A549 (cell line): Measurements from ENCODE around the gene SLC12A7. TPM values are rescaled to one million over a fixed set of nuclear protein-coding genes. Genes with fewer than 3 reads are reported as not detected.
"Not testable (repeated sequence)": the region's sequence is repeated elsewhere in the genome, so short reads cannot be mapped to it uniquely, and the experiment has no call there.

Experiments used
- ATAC-seq, 2 experiments: fragments of 200-7000 bp in 1 of 2; fragments of >200 bp in 1 of 2; cut with Nextera tagmentation in 1 of 2; cut with Tn5 transposase in 1 of 2; 3 replicates each; pipeline versions ENCODE4 v1.8.0 to v1.9.1; 2018 to 2020; ENCODE audit warnings: mild to moderate bottlenecking in 1 of 2, moderate library complexity in 1 of 2
- CTCF ChIA-PET: fragments of 300-600 bp; sonication (Branson Sonifier 250); formaldehyde crosslinking; extraction: SDS; loops from one replicate; lab custom pipeline; 2021; ENCODE audit warnings: antibody characterized with exemption, inconsistent platforms; lab: Yijun Ruan, JAX
- POLR2A ChIA-PET: fragments of 350-600 bp; formaldehyde crosslinking; extraction: SDS; loops from one replicate; lab custom pipeline; 2021; ENCODE audit warnings: antibody characterized with exemption, inconsistent platforms; lab: Yijun Ruan, JAX
- DNase-seq, 2 experiments: peaks; one replicate each; pipeline versions ENCODE4 v3.0.0 to v3.0.0-alpha.2; 2011 to 2016; ENCODE audit warnings: low read depth in 1 of 2, low spot score in 1 of 2
- FAIRE-seq: peaks from 2 replicates; lab custom pipeline; 2011; peaks lifted over from hg19 to GRCh38; lab: Jason Lieb, UNC
- H3K27ac ChIP-seq, 2 experiments: fragments of >200 bp; sonication (Bioruptor Twin); formaldehyde crosslinking; 3 replicates each; pipeline ENCODE4 v1.5.1; 2016 to 2017
- H3K4me1 ChIP-seq: fragments of >200 bp; sonication (Bioruptor Twin); formaldehyde crosslinking; 3 replicates; pipeline ENCODE4 v1.6.1; 2016
- H3K4me2 ChIP-seq: fragments of >200 bp; sonication (Bioruptor Twin); formaldehyde crosslinking; 3 replicates; pipeline ENCODE4 v1.6.1; 2016
- H3K4me3 ChIP-seq: fragments of >200 bp; sonication (Bioruptor Twin); formaldehyde crosslinking; 3 replicates; pipeline ENCODE4 v1.5.1; 2016
- H3K9me3 ChIP-seq: fragments of >200 bp; sonication (Bioruptor Twin); formaldehyde crosslinking; 3 replicates; pipeline ENCODE4 v1.6.1; 2016
- EP300 ChIP-seq, 2 experiments: fragments of >200 bp; sonication (Bioruptor Twin); formaldehyde crosslinking; IDR thresholded peaks; 2 replicates in 1 of 2; 3 replicates in 1 of 2; pipeline ENCODE4 v1.6.1; 2016 to 2017
- FOSB ChIP-seq: fragments of 250-450 bp; sonication (Bioruptor Pico); IDR thresholded peaks from 2 replicates; pipeline ENCODE4 v1.5.0; 2020; ENCODE audit warnings: mild to moderate bottlenecking, moderate library complexity
- HES2 ChIP-seq: fragments of >200 bp; sonication (Bioruptor Twin); formaldehyde crosslinking; IDR thresholded peaks from 2 replicates; pipeline ENCODE4 v1.6.1; 2016
- HOXA7 ChIP-seq: fragments of 250-450 bp; sonication (Bioruptor Pico); IDR thresholded peaks from 2 replicates; pipeline ENCODE4 v1.5.0; 2020; ENCODE audit warnings: mild to moderate bottlenecking, moderate library complexity
- KDM5A ChIP-seq: fragments of 200-600 bp; sonication (generic); IDR thresholded peaks from 2 replicates; pipeline ENCODE4 v1.6.1; 2016; ENCODE audit warnings: antibody characterized with exemption, mild to moderate bottlenecking
- PBX3 ChIP-seq: IDR thresholded peaks from 2 replicates; pipeline ENCODE4 v1.6.1; 2012
- POLR2A ChIP-seq: IDR thresholded peaks from 2 replicates; pipeline ENCODE4 v1.6.1; 2012; ENCODE audit warnings: mild to moderate bottlenecking, low read length
- RAD21 ChIP-seq, 2 experiments: fragments of >200 bp in 1 of 2; sonication (Bioruptor Twin) in 1 of 2; formaldehyde crosslinking in 1 of 2; IDR thresholded peaks in 1 of 2; conservative IDR thresholded peaks in 1 of 2; 2 replicates in 1 of 2; 3 replicates in 1 of 2; pipeline ENCODE4 v1.6.1; 2012 to 2018; ENCODE audit warnings: inconsistent platforms in 1 of 2
- REST ChIP-seq: fragments of 200-600 bp; sonication (generic); IDR thresholded peaks from 2 replicates; pipeline ENCODE4 v1.6.1; 2016; ENCODE audit warnings: antibody characterized with exemption, mild to moderate bottlenecking, moderate library complexity
- SMC3 ChIP-seq: fragments of >200 bp; sonication (Bioruptor Twin); formaldehyde crosslinking; IDR thresholded peaks from 3 replicates; pipeline ENCODE4 v1.6.1; 2018; ENCODE audit warnings: inconsistent platforms
- TFCP2L1 ChIP-seq: fragments of 250-450 bp; sonication (Bioruptor Pico); IDR thresholded peaks from 2 replicates; pipeline ENCODE4 v1.5.0; 2021; ENCODE audit warnings: mild to moderate bottlenecking
- USF2 ChIP-seq: fragments of 450-650 bp; IDR thresholded peaks from 2 replicates; pipeline ENCODE4 v1.6.1; 2014; ENCODE audit warnings: antibody characterized with exemption
- ZNF302 ChIP-seq: fragments of 250-450 bp; sonication (Bioruptor Pico); IDR thresholded peaks from 2 replicates; pipeline ENCODE4 v1.9.0; 2021; ENCODE audit warnings: inconsistent platforms, mild to moderate bottlenecking, moderate library complexity
- WGBS: methylation state at CpG from one replicate; pipeline ENCODE4 v1.1.6; 2017; ENCODE audit errors: missing lambda C conversion rate; 5-methylcytosine and 5-hydroxymethylcytosine counted together
- polyA plus RNA-seq, 4 experiments: library from polyadenylated mRNA; depleted of rRNA in 3 of 4; stranded (reverse); fragments of >200 nt; fragmentation: RNase III in 1 of 4; extraction: RNeasy Plus Mini Kit Qiagen cat#74134 plus additional on column Dnase treatment in 1 of 4; gene quantifications; 2 replicates in 3 of 4; 3 replicates in 1 of 4; pipeline ENCODE4 v1.2.3, GENCODE V29; 2011 to 2017

SLC12A7 gene
- polyA plus RNA-seq, 2 of the 4 experiments (the other 2 are of a cell fraction), result 11.2 to 22.5 TPM

GRCh38 chr5:1128977-1129710 lies 17.3 kb upstream of the SLC12A7 start:
- DNase-seq (no peak), ATAC-seq (no peak)
- ChIA-PET POLR2A (no interaction called here), CTCF (interaction anchor here (0.9 to 6.6 kb wide), 4 partner anchors 11 to 205 kb away, joined by 3 to 47 read pairs (median 3); no protein-coding TSS in a partner anchor)
- no peak overlapping the region for H3K4me3 ChIP-seq
- H3K27ac ChIP-seq, result no peak overlapping the region
- TF ChIP-seq EP300 (IDR thresholded peaks at IDR 0.05) (no peak), SMC3 (no peak), KDM5A (no peak), PBX3 (no peak)
- TF ChIP-seq, all 56 proteins: peak for 0
- no peaks in the 10 kb centered on the region for H3K9me3 ChIP-seq
- no peak for FAIRE-seq
- H3K4me2 ChIP-seq, result no peak overlapping the region
- WGBS, result 84% methylated on average over 20 of the region's 24 CpGs
- H3K4me1 ChIP-seq, result no peaks in the 10 kb centered on the region

- H3K4me1 ChIP-seq, result no peaks in the 10 kb centered on the region
- ChIA-PET POLR2A (no interaction called here), CTCF (interaction anchor here (1.6 to 6.6 kb wide), 2 partner anchors 12 to 204 kb away, joined by 4 to 47 read pairs; no protein-coding TSS in a partner anchor)
- H3K4me3 ChIP-seq, result no peak overlapping the region
- no peak overlapping the region for H3K27ac ChIP-seq
- DNase-seq (no peak), FAIRE-seq (no peak), ATAC-seq (no peak)
- no peak overlapping the region for H3K4me2 ChIP-seq
- no peaks in the 10 kb centered on the region for H3K9me3 ChIP-seq
- 87% methylated on average over 19 of the region's 20 CpGs for WGBS
- TF ChIP-seq FOSB (CRISPR knock-in tag), result no peak
- TF ChIP-seq SMC3, result no peak
- no peak for TF ChIP-seq TFCP2L1 (CRISPR knock-in tag)
- TF ChIP-seq HOXA7 (CRISPR knock-in tag), result no peak
- no peak for TF ChIP-seq ZNF302
- TF ChIP-seq RAD21 (conservative IDR thresholded peaks at IDR 0.05 in 1 of 2, IDR thresholded peaks at IDR 0.05 in 1 of 2), result no peak
- no peak for TF ChIP-seq REST
- TF ChIP-seq HES2, result no peak
- TF ChIP-seq, all 56 proteins: peak for 0
These were observed 16.3 kb upstream of the SLC12A7 start for GRCh38 chr5:1127959-1128785.

- DNase-seq, POLR2A ChIA-PET, H3K9me3 ChIP-seq, H3K4me2 ChIP-seq, H3K27ac ChIP-seq, H3K4me3 ChIP-seq, FAIRE-seq, H3K4me1 ChIP-seq, ATAC-seq: not testable (repeated sequence)
- 85% methylated on average over 2 of the region's 2 CpGs for WGBS
- CTCF ChIA-PET, result interaction anchor here (1.5 kb wide), 1 partner anchor 42 kb away, joined by 5 read pairs; no protein-coding TSS in a partner anchor
These were observed 13.8 kb upstream of the SLC12A7 start for GRCh38 chr5:1125695-1126094.

GRCh38 chr5:1125030-1125357 lies 13.1 kb upstream of the SLC12A7 start:
- DNase-seq, result no peak
- TF ChIP-seq HES2 (no peak), USF2 (no peak), POLR2A (no peak)
- Histone ChIP-seq H3K4me3 (no peak overlapping the region), H3K27ac (no peak overlapping the region), H3K4me2 (no peak overlapping the region), H3K4me1 (no peaks in the 10 kb centered on the region), H3K9me3 (no peaks in the 10 kb centered on the region)
- ATAC-seq, result no peak
- CTCF ChIA-PET, result interaction anchor here (1.0 to 2.2 kb wide), 5 partner anchors 9 to 50 kb away, joined by 3 to 18 read pairs (median 5); no protein-coding TSS in a partner anchor
- no peak for FAIRE-seq
- POLR2A ChIA-PET, result no interaction called here
- 67% methylated on average over 6 of the region's 6 CpGs for WGBS
